Measurements from ENCODE around the gene GAL3ST1.
"Not testable (repeated sequence)": the region's sequence is repeated elsewhere in the genome, so short reads cannot be mapped to it uniquely, and the experiment has no call there.

The GAL3ST1 gene

GRCh38 chr22:30574095-30574981 is at the start of gene GAL3ST1:
Gene GAL3ST1 (minus strand): TSS chr22:30574665. CDS start chr22:30557392, 17,273 bp downstream.
- DNase-seq (ENCODE audit: low spot score) = no peak

GRCh38 chr22:30619909-30620308 is 45.4 kb upstream of the GAL3ST1 start:
- not testable (repeated sequence) for DNase-seq (ENCODE audit: low spot score)

DNA sequence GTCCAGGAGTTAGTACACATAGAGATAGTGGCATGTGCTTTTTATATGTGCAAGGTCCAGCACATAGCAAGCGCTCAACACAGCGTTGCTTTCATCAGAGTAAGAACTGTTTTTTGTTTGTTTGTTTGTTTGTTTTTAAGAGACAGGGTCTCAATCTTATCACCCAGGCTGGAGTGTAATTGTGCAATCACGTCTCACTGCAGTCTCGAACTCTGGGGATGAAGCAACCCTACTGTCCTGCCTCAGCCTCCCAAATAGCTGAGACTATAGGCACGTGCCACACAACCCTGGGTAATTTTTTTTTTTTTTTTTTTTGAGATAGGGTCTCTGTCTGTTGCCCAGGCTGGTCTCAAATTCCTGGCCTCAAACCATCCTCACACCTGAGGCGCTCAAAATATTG is 43.4 kb upstream of the GAL3ST1 start:
- no peak for DNase-seq (ENCODE audit: low spot score)

GRCh38 chr22:30615543-30615954 is 41.1 kb upstream of the GAL3ST1 start:
- no peak for DNase-seq (ENCODE audit: low spot score)

- no peak for DNase-seq (ENCODE audit: low spot score)
These were observed 40.4 kb upstream of the GAL3ST1 start for GRCh38 chr22:30614879-30615278.

GRCh38 chr22:30614268-30614667 is 39.8 kb upstream of the GAL3ST1 start:
- DNase-seq (ENCODE audit: low spot score) = no peak

- no peak for DNase-seq (ENCODE audit: low spot score)
These were observed 38.3 kb upstream of the GAL3ST1 start for GRCh38 chr22:30612789-30613188.

DNA sequence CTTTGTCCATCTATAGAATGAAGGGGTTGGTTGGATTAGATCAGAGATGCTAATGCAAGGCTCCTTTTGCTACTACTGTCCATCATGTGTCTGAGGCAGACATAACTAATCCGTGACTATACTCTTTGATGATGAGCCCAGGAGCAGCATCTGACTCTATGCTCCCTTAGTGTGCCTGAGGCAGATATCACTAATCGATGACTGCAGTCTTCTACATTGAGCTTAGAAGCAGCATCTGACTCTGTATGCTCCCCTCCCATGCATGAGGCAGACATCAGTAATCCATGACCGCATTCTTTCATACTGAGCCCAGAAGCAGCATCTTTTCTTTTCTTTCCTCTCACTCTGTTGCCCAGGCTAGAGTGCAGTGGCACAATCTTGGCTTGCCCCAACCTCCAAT is 36.7 kb upstream of the GAL3ST1 start:
- DNase-seq (ENCODE audit: low spot score) = no peak

DNA sequence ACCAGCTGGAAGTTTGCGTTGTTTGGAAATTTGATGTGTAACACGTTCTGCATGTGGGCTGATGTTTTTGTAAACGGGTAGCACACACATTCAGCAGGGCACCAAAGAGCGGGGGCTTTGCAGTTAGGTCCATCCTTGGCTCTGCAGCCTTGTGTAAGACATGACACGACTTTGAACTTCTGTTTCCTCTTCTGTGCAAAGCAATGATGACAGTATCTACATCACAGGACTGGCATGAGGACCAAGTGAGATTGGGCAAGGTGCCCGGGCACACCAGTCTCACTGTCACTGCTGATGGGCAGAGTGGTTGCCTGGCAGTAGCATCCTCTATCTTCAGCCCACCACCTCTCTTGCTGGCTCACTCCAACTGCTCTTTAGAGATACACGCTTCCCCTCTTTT is 35.8 kb upstream of the GAL3ST1 start:
- no peak for DNase-seq (ENCODE audit: low spot score)

GRCh38 chr22:30609260-30610185 is 35.1 kb upstream of the GAL3ST1 start:
- DNase-seq (ENCODE audit: low spot score) = peak; percentile 9

DNA sequence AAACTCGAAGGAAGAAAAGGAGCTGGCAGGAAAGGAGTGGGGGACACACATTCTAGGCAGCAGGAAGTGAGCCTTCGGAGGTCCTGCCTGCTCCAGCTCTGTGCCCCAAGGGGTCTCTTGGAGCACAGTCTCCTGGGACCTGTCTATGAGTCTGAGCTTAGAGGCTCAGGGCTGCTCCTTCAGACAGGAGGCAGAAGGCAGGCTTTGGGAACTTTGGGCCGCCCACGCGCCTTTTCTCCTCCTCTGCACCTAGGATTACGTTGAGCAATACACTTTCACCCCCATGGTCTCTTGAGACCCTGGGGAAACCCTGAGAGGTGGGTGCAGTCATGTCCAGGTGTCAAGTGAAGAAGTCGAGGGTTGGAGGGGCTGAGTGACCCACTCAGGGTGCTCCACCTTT is 33.5 kb upstream of the GAL3ST1 start:
- DNase-seq (ENCODE audit: low spot score) = no peak

DNA sequence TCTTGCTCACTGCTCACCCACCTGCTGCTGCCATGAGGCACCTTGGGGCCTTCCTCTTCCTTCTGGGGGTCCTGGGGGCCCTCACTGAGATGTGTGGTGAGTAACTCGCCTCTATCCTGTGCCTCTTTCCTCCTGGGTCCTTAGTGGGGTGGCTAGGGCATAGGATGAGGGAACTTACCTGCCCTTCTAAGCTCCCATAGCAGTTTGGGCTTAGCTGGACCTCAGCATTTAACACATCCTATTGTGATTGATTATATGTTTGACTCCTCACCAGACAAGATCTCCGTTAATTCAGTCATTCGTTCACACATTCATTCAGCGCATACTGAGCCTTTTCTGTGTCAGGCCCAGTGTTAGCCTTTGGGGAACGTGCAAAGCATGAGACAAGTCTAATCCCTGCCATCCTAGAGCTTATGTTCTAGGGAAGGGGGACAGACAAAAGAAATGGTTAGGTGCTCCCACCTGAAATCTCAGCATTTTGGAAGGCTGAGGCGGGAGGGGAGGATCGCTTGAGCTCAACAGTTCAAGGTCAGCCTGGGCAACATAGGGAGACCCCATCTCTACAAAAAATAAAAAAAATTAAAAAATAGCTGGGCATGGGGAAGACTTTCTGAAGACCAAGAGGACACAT is 33.0 kb upstream of the GAL3ST1 start:
- no peak for DNase-seq (ENCODE audit: low spot score)

DNA sequence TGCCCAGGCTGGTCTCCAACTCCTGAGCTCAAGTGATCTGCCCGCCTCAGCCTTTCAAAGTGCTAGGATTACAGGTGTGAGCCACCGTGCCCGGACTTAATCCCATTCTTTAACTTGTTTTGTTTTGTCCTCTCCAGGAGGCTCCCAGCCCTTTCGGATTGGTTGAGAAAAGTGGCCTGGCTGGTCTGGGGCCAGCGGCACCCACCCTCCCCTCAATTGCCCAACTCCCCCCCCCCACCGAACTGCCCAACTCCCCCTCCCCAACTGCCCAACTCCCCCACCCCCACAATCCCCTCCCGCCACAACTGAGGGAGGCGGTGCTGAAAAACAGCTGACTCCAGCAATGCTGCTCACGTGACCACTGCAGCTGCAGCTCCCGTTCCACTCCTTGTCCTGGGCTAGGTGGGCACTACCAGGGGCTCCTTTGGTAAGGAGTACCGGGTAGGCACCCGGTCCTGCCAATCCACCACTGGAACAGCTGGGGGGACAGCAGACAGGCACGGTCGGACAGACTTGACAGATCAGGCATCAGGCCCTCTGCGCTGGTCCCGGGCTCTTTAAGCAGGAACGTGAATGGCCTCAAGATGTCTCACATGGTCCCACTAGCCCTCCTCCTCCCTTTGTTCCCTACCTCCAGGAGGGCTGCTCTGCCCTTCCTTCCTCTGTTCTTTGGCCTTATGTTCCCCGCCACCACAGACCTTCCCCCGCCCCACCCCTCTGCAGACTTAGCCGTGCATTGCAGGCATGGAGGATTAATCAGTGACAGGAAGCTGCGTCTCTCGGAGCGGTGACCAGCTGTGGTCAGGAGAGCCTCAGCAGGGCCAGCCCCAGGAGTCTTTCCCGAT is 32.2 kb upstream of the GAL3ST1 start, which contains the start of gene TCN2:
Gene TCN2 (plus strand): TSS at position 720 of the 845 bp plus-strand sequence. CDS start 158 bp downstream, outside the sequence.
- peak; percentile 26 for DNase-seq (ENCODE audit: low spot score)

DNA sequence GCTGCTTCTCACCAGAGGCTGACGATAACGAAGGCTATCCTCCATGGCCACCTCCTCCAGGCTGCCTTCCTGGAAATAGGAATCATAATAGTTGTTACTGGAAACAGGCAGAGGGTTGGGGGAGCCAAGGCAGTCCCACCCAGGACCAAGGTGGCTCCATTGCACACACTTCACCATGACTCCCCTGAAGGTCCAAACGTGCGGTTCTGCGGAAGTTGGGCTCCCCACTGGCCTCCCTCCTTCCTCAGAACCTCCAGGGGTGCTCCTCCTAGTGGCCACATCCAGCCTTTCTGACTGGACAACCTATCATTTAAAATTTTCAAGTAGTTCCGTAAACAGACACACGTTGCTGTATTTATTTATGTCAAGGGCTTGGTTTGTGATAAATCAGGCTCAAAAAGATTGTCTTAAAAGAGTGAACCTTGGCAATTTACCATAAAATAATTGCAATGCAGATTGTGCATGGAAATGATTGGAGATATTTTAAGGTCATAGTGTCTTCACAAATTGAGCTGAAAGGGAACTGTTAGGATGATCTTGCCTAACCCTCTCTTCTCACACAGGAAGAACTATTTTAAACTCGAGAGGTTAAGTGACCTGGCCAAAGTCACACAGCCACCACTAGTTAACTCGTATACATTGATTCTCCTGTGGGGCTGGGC is 31.1 kb upstream of the GAL3ST1 start:
- DNase-seq (ENCODE audit: low spot score) = peak; percentile 44

- DNase-seq (ENCODE audit: low spot score) = no peak
These were observed 30.3 kb upstream of the GAL3ST1 start for GRCh38 chr22:30604723-30605122.

DNA sequence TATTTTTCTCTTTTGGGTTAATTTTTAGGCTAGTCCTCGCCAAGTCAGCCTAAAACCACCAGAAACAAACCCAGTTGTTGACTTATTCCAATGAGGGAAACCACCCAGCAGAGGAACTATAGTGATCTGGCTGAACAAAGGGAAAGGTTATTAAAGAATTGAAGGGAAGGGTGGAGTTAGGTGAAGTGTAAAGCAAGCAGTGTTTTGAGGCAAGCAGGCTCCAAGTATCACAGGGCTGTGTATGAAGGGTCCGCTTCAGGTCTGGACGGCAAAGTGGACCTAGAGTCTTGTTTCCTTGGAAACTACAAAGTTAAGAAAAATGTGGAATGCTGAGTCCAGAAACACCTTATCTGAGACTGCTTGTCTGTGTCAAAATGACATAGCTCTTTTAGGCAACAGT is 29.3 kb upstream of the GAL3ST1 start:
- no peak for DNase-seq (ENCODE audit: low spot score)

DNA sequence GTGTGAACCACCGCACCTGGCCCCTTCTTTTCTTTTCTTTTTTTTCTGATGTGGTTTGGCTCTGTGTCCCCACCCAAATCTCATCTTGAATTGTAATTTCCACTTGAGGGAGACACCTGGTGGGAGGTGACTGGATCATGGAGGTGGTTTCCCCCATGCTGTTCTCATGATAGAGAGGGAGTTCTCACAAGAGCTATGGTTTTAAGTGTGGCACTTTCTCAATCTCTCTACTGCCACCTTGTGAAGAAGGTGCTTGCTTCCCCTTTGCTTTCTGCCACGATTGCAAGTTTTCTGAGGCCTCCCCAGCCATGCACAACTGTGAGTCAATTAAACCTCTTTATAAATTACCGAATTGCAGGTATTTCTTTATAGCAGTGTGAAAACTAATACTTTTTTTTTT is 27.6 kb upstream of the GAL3ST1 start:
- DNase-seq (ENCODE audit: low spot score) = peak; percentile 20

- DNase-seq (ENCODE audit: low spot score) = no peak
These were observed 27.0 kb upstream of the GAL3ST1 start for GRCh38 chr22:30601464-30601863.

DNA sequence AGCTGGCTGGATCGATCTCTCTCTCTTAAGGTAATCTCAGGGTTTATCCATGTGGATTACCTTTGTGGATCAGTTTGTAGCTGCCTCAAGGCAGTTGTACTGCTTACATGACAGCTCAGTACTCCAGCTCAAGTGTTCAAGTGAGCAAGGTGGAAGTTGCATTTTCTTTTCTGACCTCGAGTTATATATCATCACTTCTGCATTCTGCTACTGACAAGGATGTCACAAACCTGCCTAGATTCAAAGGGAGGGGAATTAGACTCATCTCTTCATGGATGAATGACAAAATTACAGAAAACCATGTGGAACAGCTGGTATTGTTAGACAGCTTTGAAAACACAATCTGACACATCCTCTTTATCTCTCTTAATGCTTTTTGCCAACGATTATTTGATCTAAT is 26.5 kb upstream of the GAL3ST1 start:
- DNase-seq (ENCODE audit: low spot score) = no peak

DNA sequence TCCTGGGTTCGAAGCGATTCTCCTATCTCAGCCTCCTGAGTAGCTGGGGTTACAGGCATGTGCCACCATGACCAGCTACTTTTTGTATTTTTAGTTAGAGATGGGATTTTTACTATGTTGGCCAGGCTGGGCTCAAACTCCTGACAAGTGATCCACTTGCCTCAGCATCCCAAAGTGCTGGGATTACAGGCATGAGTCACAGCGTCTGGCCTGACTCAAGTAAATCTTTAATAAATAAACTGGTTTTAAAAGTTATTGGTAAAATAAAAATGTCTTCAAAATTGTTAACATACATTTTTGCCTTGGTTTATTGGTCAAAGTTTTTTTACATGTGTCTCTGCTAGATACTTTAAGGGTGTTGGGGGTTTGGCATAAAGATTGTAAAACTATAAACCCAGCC is 24.5 kb upstream of the GAL3ST1 start:
- no peak for DNase-seq (ENCODE audit: low spot score)

- DNase-seq (ENCODE audit: low spot score) = no peak
These were observed 22.4 kb upstream of the GAL3ST1 start for GRCh38 chr22:30596886-30597285.

Measured in CD4-positive, alpha-beta T cell treated with Interleukin-2 at 100 ng/mL for 4 hours (primary cell).